HG03378 (cell line): ENCODE data around the gene CTDNEP1.
A peak's percentile ranks its signal among the peaks of the same experiment; 100 is the strongest.

Experiments
- ATAC-seq: cut with Tn5 transposase; IDR thresholded peaks from one replicate; pipeline ENCODE4 v1.9.1; 2021; ENCODE audit warnings: mild to moderate bottlenecking, moderate library complexity; ENCODE audit not compliant: unreplicated experiment

The CTDNEP1 gene

DNA sequence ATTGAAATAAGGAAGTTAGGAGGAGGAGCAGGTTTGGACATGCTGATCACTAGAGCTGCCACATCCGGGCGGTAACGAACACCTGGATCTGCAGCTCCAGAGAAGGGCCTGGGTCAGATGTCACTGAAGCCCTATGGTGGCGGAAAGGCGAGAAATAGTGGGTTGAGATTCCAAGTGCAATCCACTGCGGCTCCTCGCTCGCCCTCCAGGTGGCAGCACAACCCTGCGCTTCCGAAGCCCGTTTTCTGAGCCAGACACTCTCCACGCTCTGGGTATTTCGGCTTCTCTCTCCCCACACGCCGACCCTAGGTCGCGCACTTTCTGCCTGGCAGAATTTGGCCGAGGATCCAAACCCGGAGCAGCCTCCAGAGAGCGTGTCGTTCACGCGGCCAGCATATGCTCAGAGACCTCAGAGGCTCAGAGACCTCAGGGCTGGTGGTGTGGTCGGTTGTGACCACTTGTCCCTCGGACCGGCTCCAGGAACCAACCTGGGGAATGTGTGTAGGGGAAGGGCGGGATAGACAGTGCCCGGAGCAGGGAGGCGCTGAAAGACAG, 29.1 kb upstream of the CTDNEP1 start:
- ATAC-seq, result peak; percentile 57

DNA sequence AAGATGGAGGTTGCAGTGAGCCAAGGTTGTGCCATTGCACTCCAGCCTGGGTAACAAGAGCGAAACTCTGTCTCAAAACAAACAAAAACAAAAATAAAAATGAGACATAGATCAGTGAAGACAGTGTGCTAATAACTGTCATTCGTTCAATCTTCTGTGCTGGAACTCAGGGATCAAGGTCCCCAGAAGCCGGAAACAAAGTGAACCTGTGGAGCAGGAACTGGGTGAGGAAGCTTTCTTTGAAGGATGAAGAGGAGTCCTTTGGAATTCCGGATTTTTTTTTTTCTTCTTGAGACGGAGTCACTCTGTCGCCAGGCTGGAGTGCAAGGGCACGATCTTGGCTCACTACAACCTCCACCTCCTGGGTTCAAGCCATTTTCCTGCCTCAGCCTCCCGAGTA, 27.9 kb upstream of the CTDNEP1 start:
- no peak for ATAC-seq

DNA sequence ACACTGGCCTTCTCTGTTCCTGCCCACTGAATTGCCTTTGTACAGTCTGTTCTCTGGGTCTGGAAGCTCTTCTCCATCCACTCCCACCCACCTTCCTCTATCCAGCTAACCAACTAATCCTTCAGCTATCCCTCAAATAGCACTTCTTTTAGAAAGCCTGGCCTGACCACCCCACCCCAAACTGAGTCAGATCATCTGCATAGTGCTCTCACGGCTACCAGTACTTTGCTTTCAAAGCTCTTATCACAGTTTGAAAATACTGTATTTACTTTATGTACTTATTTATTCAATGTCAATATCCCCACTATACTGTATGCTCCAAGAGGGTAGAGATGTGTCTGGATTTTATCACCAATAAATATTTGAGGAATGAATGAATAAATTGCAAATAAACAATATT, 15.2 kb upstream of the CTDNEP1 start:
- ATAC-seq, result no peak

DNA sequence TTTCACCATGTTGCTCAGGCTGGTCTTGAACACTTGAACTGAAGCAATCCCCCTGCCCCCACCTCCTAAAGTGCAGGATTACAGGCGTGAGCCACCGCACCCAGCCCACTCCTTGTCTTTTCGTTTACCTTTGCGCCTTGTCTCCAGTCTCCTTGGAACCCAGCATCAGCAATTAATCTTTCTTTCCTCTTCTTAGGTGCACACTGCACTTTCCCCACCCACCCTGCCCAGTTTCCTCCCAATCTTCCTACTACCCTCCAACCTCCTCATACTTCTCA, 12.2 kb upstream of the CTDNEP1 start:
- ATAC-seq, result no peak

DNA sequence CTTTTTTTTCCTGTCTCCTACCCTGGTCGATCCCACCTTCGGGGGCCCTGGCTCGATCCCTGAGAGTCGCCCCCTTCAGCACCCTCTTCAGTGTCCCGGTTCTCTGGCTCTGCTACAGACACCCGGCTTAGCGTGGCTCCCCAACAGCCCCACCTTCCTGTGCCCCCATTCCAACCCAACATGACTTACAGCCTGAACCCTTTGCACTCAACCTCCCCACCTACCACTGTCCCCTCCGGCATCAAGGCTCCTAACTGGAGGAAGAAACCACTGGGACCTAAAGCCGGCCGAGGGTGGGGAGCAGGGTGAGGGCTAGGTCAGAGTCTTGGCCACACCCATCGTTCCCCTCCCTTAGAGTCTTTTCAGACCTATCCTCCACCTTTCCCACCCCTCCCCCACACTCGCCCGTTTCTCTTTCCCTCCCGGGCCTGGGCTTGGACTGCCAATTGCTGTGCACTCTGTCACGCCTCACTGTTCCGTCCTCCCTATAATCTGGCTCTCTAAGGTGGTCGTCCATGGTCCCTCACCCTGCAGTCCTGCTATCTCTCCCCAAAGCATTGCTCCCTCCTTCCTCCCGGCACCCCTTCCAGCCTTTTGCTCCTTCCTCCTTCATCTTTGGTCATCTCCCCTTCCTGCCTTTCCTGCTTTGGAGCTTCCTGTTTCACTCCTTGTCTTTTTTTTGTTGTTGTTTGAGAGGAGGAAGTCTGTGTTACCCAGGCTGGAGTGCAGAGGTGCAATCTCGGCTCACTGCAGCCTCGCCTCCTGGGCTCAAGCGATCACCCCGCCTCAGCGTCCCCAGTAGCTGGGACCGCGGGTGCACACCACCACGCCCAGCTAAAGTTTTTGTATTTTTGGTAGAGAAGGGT, 11.6 kb upstream of the CTDNEP1 start:
- ATAC-seq, result no peak

DNA sequence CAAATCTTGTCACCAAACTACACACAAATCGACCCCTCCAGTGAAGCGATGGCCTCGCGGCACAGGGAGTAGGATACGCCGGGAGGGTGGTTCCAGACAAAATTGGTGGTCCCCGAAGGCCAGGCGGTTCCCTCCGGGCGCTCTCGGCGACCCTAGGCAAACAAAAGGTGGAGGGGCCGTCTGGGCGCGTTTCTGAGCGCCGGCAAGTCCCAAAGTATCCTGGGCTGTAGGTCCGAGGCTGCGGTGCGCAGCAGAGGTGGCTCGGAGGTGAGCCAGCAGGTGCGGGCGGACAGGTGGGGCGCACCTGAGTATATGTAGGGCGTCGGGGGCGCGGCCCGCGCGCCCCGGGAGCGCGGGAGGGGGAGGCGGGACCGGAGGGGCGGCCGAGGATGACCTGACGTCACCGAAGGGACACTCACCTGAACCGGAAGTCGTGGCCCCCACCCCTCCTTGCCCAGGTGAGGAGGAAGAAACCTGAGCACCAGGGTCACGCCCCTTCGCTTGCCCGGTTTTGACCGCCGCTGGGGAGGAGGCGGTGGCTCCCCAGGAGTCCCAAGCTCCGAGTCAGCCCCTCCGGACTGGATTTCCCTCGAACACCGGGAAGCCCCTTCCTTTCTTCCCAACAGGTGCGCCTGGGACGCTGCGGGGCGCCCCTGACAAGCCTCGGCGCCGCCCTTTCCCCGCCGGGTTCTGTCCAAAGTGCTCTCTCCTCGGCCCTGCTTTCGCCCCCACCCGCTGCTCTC, 10.8 kb upstream of the CTDNEP1 start, which contains the start of gene CLDN7:
TSS of gene CLDN7 (minus strand) at position 287 of the 743 bp plus-strand sequence. CDS start 435 bp downstream, outside the sequence.
- ATAC-seq, result no peak

DNA sequence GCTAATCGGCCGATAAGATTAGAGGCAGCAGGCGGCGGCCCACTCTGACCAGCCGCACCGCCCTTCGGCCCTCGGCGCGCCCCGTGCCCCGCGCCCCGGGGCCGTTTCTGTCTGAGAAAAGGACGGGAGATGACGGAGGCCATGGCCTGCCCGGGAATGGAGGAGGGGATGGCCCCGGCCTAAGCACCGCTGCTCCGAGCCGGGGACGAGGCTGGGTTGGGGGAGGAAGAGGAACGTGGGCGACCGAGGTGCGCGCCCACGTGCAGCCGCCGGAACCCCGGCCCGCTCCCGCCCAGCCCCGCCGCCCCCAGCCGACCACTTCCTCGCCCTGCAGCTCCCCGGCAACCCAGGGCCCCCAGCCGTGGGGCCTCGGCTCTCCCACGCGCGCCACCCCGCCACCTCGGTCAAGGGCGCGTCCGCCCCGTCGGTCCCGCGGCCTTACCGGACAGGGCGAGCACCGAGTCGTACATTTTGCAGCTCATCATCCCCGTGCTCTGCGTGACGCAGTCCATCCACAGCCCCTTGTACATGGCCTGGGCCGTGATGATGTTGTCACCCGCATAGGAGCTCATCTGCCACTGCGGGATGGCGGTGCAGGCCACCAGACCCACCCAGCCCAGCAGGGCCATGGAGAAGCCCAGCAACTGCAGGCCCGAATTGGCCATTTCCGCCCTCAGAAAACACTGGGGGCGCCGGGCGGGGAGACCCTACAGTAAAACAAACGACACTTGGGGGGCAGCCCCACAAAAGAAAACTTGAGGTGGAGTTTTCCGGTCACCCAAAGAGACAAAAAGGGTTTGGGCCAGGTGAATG, 10.1 kb upstream of the CTDNEP1 start:
- ATAC-seq, result no peak

DNA sequence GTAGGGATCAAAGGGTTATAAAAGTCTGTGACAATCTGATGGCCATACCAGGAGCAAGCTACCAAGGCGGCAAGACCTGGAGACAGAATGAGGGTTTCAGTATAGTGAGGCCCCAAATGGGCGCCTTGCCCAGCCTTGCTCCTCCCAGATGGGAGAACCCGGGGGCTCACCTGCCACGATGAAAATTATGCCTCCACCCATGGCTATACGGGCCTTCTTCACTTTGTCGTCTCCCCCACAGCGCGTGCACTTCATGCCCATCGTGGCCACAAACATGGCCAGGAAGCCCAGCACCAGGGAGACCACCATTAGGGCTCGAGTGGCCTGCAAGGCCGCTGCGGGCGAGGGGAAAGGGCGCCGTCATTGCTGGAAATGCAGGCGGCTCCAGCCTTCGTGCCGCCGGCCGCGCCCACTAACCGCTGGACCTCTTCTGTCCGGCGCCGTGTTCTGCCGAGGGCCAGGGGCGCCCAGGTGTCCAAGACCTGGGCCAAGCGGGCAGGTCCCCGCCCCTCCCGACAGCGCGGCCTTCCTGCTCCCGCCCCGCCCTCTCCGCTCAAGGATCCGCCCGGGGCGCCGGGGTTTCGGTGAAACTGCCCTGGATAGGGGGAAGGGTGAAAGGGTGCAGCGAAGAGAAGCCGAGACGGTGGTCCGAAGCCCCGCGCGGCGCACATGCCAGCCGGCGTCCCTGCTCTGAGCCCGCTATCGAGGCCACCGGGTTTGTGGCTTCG, 9.3 kb upstream of the CTDNEP1 start:
- no peak for ATAC-seq

DNA sequence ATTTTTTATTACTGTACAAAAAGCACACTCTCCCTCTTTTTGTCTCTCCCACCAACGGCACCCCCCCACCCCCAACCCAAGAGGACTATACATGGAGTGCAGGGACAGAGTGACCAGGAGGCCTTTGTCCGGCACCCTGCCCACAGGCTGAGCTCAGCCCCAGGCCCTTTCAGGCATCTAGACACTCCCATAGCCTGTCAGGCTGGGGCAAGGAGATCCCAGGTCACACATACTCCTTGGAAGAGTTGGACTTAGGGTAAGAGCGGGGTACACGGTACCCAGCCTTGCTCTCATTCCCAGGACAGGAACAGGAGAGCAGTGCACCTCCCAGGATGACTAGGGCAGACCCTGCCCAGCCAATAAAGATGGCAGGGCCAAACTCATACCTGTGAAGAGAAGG, 8.6 kb upstream of the CTDNEP1 start:
- ATAC-seq, result no peak

DNA sequence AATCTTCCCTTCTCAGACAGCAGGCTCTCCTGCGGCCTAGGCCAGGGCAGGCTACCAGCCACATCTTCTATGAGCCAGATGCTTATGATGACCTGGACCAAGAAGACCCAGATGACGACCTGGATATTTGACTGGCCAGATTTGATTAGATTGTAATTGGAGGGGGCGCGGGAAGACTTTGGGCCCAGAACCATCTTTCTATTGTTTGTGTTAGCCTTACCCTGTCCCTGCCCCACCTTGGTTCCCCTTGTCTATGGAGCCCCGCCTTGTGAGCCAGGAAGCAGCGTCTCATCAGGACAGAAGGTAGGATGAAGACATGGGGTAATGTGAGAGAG, 8.0 kb upstream of the CTDNEP1 start:
- ATAC-seq, result no peak

DNA sequence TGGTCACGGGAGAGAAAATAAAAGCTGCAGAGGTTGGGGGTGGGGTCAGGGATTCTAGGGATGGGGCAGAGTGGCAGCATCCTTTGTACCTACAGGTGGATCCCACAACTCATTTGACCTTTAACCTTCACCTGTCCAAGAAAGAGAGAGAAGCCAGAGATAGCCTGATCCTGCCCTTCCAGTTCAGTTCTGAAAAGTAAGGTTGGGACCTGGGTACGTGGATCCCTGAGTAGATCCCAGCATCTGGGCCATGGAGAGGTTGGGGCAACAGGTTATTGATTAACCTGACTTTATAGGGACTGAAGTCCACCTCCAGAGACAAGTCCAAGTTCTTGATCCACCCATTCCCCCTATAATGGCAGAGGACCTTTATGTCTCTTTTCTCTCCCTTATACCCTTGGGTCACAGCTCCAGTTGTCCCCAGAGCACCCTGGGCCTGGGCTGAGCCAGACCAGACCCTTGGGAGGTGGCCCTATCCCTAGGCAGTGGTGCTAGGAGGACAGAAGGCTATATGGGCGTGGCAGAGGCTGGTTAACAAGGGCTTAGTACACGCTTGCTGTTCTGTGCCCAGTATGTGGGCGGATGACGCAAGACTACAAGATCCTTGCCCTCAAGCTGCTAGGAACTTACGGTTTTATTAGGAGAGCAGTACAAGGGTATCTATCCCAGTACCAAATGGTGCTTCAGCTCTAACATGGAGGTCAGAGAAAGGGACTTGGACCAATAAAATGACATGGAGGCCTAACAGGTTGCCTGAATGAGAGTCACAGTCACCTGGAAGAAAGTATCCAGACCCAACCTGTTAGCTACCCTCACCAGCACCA, 7.4 kb upstream of the CTDNEP1 start:
- no peak for ATAC-seq

DNA sequence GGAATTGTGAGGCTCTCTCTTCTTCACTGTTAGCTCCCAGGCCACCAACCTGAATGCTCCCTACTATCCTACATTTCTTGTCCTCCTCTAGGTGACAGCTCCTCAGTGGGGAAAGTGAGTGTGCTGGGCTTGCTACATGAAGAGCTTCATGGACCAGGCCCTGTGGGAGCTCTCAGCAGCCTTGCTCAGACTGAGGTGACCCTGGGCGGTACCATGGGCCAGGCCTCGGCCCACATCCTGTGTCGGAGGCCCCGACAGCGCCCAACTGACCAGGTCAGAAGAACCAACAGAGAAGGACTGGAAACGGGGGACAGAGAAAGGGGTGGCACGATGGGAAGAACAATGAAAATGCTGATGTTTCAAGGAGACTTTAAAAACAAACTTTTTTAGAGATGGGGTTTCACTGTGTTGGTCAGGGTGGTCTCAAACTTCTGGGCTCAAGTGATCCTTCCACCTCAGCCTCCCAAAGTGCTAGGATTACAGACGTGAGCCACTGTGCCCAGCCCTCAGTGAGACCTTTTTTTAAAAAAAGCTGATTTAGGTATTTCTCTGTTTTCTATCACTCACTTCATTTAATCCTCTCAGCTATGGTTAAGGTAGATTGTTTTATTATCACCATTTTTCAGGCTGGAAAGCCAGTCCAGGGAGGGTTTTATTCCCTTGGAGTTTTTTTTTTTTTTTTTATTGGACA, 5.4 kb upstream of the CTDNEP1 start:
- ATAC-seq, result no peak

DNA sequence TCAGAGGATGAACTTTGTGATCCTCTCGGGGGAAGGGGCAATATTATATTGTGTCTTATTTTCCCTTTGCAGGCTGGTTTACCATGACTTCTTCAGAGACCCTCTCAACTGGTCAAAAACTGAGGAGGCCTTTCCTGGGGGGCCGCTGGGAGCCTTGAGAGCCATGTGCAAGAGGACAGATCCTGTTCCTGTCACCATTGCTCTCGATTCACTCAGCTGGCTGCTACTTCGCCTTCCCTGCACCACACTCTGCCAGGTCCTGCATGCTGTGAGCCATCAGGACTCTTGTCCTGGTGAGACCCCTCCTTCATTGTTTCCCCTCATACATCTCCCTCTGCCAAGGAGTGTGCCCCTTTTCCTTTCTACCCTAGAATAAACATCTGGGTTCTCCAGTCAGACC, 3.0 kb upstream of the CTDNEP1 start:
- no peak for ATAC-seq

DNA sequence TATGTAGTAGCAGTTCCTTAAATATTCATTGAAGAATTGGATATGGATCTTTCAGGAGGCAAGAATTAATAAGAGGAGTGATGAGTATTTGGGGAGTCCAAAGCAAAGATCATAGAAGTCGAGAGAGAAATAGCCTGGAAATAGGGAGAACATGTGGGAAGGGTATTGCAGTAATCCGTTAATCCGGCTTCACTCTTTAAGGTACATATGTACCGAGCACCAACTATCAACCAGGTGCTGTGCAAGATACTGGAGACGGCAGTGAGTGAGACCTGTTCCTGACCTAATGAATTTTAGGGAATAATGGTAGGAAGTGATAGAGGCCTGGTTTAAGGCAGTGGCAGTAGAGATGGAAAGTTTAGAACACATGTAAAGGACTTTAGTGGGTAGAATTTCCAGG, 1.5 kb upstream of the CTDNEP1 start:
- ATAC-seq, result no peak

DNA sequence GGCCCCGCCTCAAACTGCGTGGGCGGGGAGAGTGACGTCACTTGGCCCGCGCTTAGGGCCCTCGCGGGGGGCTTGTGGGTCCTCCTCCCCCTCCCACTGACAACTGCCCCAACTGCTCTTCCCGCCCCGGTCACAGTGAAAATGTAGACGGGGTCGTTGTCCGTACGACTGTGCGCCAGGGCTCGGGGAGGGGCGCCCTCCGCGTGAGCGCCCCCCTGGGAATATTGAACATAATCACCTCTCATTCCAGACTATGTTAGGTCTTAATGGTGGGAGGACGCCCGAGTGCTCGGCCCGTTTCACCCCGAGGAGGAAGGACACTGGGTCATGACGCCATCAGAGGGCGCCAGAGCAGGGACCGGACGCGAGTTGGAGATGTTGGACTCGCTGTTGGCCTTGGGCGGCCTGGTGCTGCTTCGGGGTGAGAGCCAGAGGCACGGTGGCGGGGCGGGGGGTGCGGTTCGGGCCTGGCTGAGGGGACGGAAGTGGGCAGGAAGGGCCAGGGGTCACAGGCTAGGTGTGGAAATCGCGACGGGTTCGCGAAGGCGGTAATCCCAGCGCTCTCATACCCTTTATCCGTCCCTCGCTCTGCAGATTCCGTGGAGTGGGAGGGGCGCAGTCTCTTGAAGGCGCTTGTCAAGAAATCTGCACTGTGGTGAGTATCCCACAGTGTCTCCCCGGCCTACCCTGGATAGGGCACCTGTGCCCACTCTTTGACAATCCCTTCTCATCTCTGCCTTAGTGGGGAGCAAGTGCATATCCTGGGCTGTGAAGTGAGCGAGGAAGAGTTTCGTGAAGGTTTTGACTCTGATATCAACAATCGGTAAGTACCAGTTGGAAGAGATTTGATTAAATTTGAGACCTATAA, 876 bp upstream of the CTDNEP1 start, which contains the start of gene ELP5:
TSS of gene ELP5 (plus strand) at position 40 of the 868 bp plus-strand sequence. CDS start at position 376, 336 bp downstream.
- peak; percentile 44 for ATAC-seq

DNA sequence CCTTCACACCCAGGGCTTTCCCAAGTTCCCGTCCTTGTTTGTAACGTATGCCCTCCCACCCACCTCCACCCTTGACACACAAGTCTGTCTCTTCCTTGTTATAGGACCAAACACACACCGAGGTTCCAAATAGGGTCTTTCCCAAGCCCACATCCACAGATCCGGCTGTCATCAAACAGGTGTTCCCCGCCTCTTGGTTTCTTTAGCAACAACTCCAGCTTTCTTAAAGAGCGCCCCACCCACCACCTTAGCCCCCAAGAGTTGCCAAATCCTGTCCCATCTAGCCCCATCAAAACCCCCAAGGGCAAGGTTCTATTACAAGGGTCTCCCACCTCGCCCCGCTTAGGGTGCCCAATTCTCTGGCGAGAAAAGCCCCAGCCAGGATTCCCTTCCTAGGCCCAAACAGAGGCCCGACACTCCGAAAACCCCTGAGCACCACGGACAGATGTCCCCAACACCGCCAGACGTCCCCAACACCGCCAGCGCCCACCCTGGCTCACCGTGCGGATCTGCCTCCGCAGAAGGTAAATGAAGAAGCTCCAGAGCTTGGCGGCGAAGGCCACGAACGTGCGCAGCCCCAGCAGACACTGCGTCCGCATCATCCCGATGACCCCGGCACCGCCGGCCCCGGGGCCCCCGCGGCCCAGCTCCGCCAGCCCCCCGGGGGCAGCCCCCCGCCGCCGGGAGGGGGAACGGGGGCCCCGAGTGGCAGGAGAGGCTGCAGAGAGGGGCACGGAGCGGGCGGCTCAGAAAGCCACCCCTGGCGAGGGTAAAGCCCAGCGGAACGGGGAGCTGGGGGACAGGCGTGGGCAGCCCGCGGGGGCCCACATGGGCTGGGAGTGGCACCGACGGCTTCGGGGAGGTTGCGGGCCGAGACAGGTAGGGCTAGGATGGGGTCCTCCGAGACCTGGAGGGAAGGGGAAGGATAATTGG, 573 bp downstream of the CTDNEP1 start:
- ATAC-seq, result no peak

DNA sequence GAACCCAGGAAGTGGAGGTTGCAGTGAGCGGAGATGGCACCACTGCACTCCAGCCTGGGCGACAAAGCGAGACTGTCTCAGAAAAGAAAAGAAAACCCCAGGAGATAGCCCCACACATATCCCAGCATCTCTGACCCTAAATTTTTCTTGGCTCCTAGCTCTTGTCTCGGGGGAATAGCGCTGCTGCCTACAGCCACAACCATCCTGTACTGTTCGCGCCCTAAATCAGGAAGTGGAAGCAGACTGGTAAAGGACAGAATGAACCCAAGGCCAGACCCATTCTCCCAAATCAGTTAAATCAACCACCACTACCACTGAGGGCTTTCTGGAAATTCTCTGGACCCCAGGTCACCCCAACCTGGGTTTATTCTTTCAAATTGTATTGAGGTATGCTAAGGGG, 1.7 kb downstream of the CTDNEP1 start:
- no peak for ATAC-seq
